Inferior parietal cortex (tissue), 1 donor: ENCODE results near the gene TSHZ2.
"Not testable (repeated sequence)": the region's sequence is repeated elsewhere in the genome, so short reads cannot be mapped to it uniquely, and the experiment has no call there.

Experiments used
- DNase-seq: peaks from one replicate; pipeline ENCODE4 v3.0.0-alpha.2; 2016; ENCODE audit errors: extremely low spot score

TSHZ2 gene

GRCh38 chr20:53342429-53342828 lies 370.3 kb downstream of the TSHZ2 start:
- no peak for DNase-seq

- no peak for DNase-seq
Measured at GRCh38 chr20:53343448-53343847, 371.3 kb downstream of the TSHZ2 start.

- DNase-seq: no peak
Measured at GRCh38 chr20:53344891-53345290, 372.7 kb downstream of the TSHZ2 start.

- DNase-seq: no peak
Measured at GRCh38 chr20:53345536-53346334, 373.6 kb downstream of the TSHZ2 start.

DNA sequence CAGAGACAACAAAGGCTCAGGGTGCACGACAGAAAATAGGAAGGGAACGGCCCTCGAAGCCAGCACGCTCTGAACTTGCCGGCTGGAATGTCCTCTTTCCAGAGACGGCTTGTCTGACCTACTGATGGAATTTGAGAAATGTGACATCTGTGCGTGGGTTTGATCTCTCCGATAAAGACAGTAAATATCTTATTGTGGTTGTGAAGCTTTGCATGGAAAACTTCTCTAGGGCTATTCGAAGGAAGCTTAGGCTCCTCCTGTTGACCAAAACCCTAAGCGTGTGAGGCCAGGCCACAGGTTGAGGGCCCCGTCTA lies 374.1 kb downstream of the TSHZ2 start:
- no peak for DNase-seq

DNA sequence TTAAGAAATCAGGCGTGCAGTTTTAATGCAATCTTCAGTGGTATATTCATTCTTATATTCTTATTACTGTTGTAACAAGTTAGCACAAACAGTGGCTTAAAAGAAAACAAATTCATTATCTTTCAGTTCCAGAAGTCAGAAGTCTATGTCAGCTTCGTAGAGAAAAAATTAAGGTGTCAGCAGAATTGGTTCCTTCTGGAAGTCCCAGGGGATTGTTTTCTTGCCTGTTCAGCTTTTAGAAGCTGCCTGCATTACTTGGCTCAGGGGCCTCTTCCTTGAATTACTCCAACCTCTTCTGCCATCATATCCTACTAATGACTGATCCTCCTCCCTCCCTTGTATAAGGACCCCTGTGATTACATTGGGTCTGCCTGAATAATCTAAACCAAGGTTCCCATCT lies 377.6 kb downstream of the TSHZ2 start:
- no peak for DNase-seq

GRCh38 chr20:53352727-53353440 lies 380.7 kb downstream of the TSHZ2 start:
- DNase-seq: no peak

GRCh38 chr20:53354314-53354713 lies 382.2 kb downstream of the TSHZ2 start:
- DNase-seq: no peak

DNA sequence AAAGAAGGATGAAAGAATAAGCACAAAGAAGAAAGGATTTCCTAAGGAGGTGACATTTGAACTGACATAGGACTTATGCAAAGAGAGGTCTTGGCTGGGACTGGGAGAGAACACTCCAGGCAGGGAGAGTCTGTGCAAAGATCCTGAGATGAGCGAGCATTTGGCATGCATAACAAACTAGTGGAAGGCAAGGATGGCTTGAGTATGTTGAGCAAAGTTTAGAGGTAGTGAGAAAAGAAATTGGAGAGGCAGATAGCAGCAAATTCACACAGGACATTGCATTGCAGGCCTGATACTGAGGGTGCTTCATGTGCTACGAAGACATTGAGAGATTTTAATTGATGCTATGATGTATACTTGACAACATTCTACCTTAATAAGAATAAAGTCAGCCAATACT lies 383.6 kb downstream of the TSHZ2 start:
- DNase-seq: no peak

DNA sequence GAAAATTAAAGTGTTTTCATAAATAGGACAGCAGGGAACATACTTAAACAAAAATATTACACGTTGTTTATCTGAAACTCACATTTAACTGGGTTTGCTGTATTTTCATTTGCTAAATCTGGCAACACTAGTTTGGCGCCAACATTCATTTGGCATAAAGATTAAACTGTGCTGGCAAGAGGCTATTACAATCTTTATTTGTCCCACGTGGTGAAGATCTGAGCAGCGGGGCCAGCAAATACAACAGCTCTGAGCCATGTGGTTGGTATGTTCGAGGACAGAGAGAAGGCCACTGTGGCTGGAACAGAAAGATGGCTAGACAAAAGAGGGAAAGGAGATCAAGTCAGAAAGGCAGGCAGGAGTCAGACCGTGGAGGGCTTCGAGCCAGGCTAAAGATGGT lies 387.3 kb downstream of the TSHZ2 start:
- no peak for DNase-seq

- DNase-seq: no peak
Measured at GRCh38 chr20:53360852-53361251, 388.7 kb downstream of the TSHZ2 start.

- no peak for DNase-seq
Measured at GRCh38 chr20:53362736-53363135, 390.6 kb downstream of the TSHZ2 start.

DNA sequence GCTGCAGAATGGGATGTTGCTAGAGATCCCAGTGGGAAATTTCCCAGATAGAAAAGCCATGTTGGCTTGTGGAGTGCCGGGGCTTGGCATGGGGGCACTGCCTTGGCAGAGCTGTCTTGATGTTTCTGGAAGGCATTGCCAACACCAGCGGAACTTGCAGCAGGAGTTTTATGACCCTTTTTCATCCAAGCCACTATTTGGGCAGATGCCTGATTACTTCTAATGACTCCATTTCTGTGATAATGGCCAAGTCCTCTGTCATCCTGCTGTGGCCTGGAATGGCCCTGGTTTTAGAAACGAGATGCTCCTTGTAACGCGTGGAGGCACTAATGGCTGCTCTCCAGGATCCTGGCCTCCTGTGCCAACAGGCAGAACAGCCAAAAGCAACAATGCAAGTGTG lies 392.5 kb downstream of the TSHZ2 start:
- DNase-seq: no peak

DNA sequence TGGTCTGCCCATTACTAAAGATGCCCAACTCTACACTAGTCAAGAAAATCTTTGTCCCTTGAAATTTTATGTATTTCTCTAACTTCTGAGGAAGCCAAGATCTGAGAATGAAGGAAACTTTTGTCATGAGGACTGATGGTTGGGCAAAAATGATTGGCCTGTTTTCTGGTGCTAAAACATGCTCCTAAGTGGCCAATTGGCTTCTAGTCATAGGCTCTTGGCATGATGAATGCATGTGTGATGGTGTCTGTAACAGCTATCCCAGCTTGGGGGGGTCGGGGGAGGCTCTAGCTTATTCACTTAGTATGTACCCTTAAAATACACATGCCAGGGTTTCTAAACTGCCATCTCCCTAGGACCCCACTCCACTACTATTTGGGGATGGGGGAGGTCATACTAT lies 392.9 kb downstream of the TSHZ2 start:
- DNase-seq: no peak

- no peak for DNase-seq
Measured at GRCh38 chr20:53365539-53366075, 393.4 kb downstream of the TSHZ2 start.

DNA sequence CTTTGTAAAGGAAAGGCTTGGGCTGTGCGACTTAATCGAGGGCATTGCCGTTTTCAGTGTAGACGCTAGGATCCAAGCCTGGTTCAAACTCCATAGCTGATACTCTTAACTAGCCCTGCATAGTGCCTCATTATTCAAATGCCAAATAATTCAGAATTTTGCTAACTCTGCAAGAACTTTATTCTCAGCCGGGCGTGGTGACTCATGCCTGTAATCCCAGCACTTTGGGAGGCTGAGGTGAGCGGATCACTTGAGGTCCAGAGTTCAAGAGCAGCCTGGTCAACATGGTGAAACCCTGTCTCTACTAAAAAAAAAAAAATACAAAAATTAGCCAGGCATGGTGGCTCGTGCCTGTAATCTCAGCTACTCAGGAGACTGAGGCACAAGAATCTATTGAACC lies 394.8 kb downstream of the TSHZ2 start:
- DNase-seq: not testable (repeated sequence)

DNA sequence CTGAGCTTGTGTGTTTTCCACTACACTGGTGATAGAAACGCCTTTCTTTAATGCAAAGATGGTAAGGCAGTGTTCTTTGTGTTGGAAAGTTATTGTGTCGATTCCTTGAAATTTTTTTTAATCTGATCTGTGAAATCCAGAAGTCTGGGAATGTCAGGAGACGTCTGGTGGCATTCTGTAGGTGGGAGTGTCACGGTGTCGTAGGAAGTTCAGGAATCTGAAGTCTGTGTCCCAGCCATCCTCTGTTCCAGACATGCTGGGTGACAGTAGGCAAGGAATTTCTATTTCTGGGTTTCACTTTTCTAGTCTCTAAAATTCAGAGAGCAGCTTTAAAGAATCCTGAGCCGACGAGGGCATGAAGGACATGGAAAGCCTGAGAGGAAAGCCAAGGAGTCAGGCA lies 397.7 kb downstream of the TSHZ2 start:
- DNase-seq: no peak

GRCh38 chr20:53370345-53370961 lies 398.3 kb downstream of the TSHZ2 start:
- DNase-seq: no peak

GRCh38 chr20:53371216-53371615 lies 399.1 kb downstream of the TSHZ2 start:
- DNase-seq: no peak

- no peak for DNase-seq
Measured at GRCh38 chr20:53376021-53376420, 403.9 kb downstream of the TSHZ2 start.

DNA sequence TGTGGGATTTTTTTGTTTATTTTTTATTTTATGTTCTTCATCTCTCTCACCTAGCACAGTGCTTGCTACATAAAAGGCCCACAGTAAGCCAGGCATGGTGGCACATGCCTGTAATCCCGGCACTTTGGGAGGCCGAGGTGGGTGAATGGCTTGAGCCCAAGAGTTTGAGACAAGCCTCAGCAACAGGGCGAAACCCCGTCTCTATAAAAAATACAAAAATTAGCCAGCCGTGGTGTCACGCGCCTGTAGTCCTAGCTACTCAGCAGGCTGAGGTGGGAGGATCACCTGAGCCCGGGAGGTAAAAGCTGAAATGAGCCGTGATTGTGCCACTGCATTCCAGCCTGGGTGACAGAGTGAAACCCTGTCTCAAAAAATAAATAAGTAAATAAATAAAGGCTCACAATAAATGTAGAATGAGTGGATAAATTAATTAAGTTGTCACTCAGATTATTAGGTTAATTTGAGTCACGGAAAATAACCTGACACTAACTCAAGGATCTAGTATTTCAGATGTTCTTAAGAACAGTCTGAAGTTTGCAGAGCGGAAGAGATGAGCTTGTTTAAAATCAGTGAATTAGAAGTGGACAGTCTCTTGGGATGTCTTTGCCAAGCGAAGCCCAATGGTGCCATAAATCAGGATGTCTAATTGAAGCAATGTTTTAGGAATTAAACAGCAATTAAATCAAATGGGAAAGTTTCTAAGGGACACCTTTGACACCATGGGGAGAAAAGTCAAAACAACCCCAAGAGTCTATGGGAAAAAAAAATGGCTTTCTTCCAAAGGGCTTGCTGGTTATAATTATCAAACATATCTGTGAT lies 407.1 kb downstream of the TSHZ2 start:
- no peak for DNase-seq

- no peak for DNase-seq
Measured at GRCh38 chr20:53379833-53380120, 407.6 kb downstream of the TSHZ2 start.
